MM.1S (cell line): ENCODE results near the gene OXT.
"Not testable (repeated sequence)": the region's sequence is repeated elsewhere in the genome, so short reads cannot be mapped to it uniquely, and the experiment has no call there.

Source experiments
- DNase-seq: peaks from one replicate; pipeline ENCODE4 v3.0.0-alpha.2; 2015
- H2AFZ ChIP-seq: fragments of 300-600 bp; sonication (generic); 2 replicates; pipeline ENCODE4 v1.6.0; 2016; ENCODE audit warnings: antibody characterized with exemption, low read length
- H3F3A ChIP-seq: fragments of 300-600 bp; sonication (generic); 2 replicates; pipeline ENCODE4 v1.6.1; 2016; ENCODE audit warnings: mild to moderate bottlenecking, antibody characterized with exemption, low read length, moderate library complexity, mixed read lengths; ENCODE audit not compliant: insufficient read depth
- H3K27ac ChIP-seq: fragments of 300-600 bp; sonication (generic); 2 replicates; pipeline ENCODE4 v1.5.1; 2016; ENCODE audit warnings: mild to moderate bottlenecking, low read length
- H3K27me3 ChIP-seq: fragments of 300-600 bp; sonication (generic); replicated peaks from 2 replicates; pipeline ENCODE4 v1.6.0; 2016; ENCODE audit warnings: low read length; ENCODE audit not compliant: insufficient read depth
- H3K36me3 ChIP-seq: fragments of 300-600 bp; sonication (generic); replicated peaks from 2 replicates; pipeline ENCODE4 v1.6.1; 2016; ENCODE audit warnings: mild to moderate bottlenecking, low read length, mixed read lengths; ENCODE audit not compliant: insufficient read depth
- H3K4me1 ChIP-seq: fragments of 300-600 bp; sonication (generic); 2 replicates; pipeline ENCODE4 v1.6.1; 2016; ENCODE audit warnings: low read length, mixed read lengths
- H3K4me2 ChIP-seq: fragments of 300-600 bp; sonication (generic); 2 replicates; pipeline ENCODE4 v1.6.0; 2016; ENCODE audit warnings: low read depth, low read length
- H3K4me3 ChIP-seq: fragments of 300-600 bp; sonication (generic); 2 replicates; pipeline ENCODE4 v1.5.1; 2016; ENCODE audit warnings: low read length, mixed read lengths
- H3K79me2 ChIP-seq: fragments of 300-600 bp; sonication (generic); 2 replicates; pipeline ENCODE4 v1.6.1; 2016; ENCODE audit warnings: mixed run types, low read length, mixed read lengths
- H3K9ac ChIP-seq: fragments of 300-600 bp; sonication (generic); 2 replicates; pipeline ENCODE4 v1.6.1; 2016; ENCODE audit warnings: low read length, mixed read lengths
- H3K9me2 ChIP-seq: fragments of 300-600 bp; sonication (generic); replicated peaks from 2 replicates; pipeline ENCODE4 v1.6.1; 2016; ENCODE audit warnings: mild to moderate bottlenecking, low read length, mixed read lengths; ENCODE audit not compliant: insufficient read depth
- H3K9me3 ChIP-seq: fragments of 300-600 bp; sonication (generic); replicated peaks from 2 replicates; pipeline ENCODE4 v1.6.1; 2016; ENCODE audit warnings: mild to moderate bottlenecking, low read length, mixed read lengths; ENCODE audit not compliant: insufficient read depth
- H4K20me1 ChIP-seq: fragments of 300-600 bp; sonication (generic); 2 replicates; pipeline ENCODE4 v1.6.1; 2016; ENCODE audit warnings: mild to moderate bottlenecking, low read length, moderate library complexity, mixed read lengths; ENCODE audit not compliant: insufficient read depth
- CTCF ChIP-seq: fragments of 300-600 bp; sonication (generic); IDR thresholded peaks from 2 replicates; pipeline ENCODE4 v1.5.1; 2016; ENCODE audit warnings: antibody characterized with exemption, low read length, mixed read lengths
- EZH2 ChIP-seq: fragments of 300-600 bp; sonication (generic); optimal IDR thresholded peaks from 2 replicates; pipeline ENCODE3; 2017; ENCODE audit warnings: low read depth, mild to moderate bottlenecking, antibody characterized with exemption, low read length, mixed read lengths
- EZH2phosphoT487 ChIP-seq: fragments of 300-600 bp; sonication (generic); IDR thresholded peaks from 2 replicates; pipeline ENCODE4 v1.6.1; 2018; ENCODE audit warnings: antibody characterized with exemption, low read length

Gene OXT

GRCh38 chr20:3070725-3071124 lies 695 bp upstream of the OXT start:
- H3K27me3 ChIP-seq: no peaks in the 10 kb centered on the region
- no peaks in the 10 kb centered on the region for H3K36me3 ChIP-seq
- DNase-seq: no peak
- H3K9ac ChIP-seq: no peak overlapping the region
- no peaks in the 10 kb centered on the region for H3F3A ChIP-seq
- no peak overlapping the region for H3K4me3 ChIP-seq
- H4K20me1 ChIP-seq: no peaks in the 10 kb centered on the region
- no peak overlapping the region for H3K27ac ChIP-seq
- no peaks in the 10 kb centered on the region for H3K9me2 ChIP-seq
- no peak overlapping the region for H2AFZ ChIP-seq
- TF ChIP-seq EZH2 (no peak), CTCF (no peak), EZH2phosphoT487 (no peak)
- no peak overlapping the region for H3K4me2 ChIP-seq
- no peaks in the 10 kb centered on the region for H3K9me3 ChIP-seq
- peaks cover 9% of the 10 kb centered on the region; the same call in 1 of the 2 replicates for H3K4me1 ChIP-seq
- no peaks in the 10 kb centered on the region for H3K79me2 ChIP-seq

DNA sequence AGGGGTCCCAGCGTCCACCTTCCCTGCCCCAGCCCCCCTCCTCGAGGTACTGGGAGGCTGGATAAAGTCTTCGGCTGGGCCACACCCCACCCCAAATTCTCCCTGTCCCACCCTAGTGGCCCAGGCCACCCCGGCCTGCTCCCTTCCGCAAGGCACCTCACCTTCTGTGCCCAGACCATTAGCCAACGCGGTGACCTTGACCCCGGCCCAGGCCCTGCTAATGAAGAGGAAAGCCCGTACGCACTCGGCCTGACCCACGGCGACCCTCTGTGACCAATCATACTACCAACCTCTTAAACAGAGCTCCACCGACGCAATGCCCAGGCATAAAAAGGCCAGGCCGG lies 182 bp upstream of the OXT start:
- H2AFZ ChIP-seq: no peak overlapping the region
- no peaks in the 10 kb centered on the region for H3K79me2 ChIP-seq
- no peak for TF ChIP-seq EZH2
- no peak for TF ChIP-seq EZH2phosphoT487
- no peak for TF ChIP-seq CTCF
- no peaks in the 10 kb centered on the region for H3K9me3 ChIP-seq
- H3K4me3 ChIP-seq: no peak overlapping the region
- no peaks in the 10 kb centered on the region for H3K36me3 ChIP-seq
- no peak overlapping the region for H3K9ac ChIP-seq
- DNase-seq: no peak
- H3K27me3 ChIP-seq: no peaks in the 10 kb centered on the region
- no peak overlapping the region for H3K4me2 ChIP-seq
- no peaks in the 10 kb centered on the region for H4K20me1 ChIP-seq
- no peak overlapping the region for H3K27ac ChIP-seq
- no peaks in the 10 kb centered on the region for H3K9me2 ChIP-seq
- H3F3A ChIP-seq: no peaks in the 10 kb centered on the region
- peaks cover 9% of the 10 kb centered on the region; the same call in 1 of the 2 replicates for H3K4me1 ChIP-seq

- H3K27ac ChIP-seq: no peak overlapping the region
- peaks cover 9% of the 10 kb centered on the region; the same call in 1 of the 2 replicates for H3K4me1 ChIP-seq
- H3K4me2 ChIP-seq: no peak overlapping the region
- H3K79me2 ChIP-seq: no peaks in the 10 kb centered on the region
- no peaks in the 10 kb centered on the region for H3K9me3 ChIP-seq
- H4K20me1 ChIP-seq: no peaks in the 10 kb centered on the region
- H3K36me3 ChIP-seq: no peaks in the 10 kb centered on the region
- no peak overlapping the region for H3K9ac ChIP-seq
- no peak for TF ChIP-seq EZH2phosphoT487
- TF ChIP-seq CTCF: no peak
- no peak for TF ChIP-seq EZH2
- no peak for DNase-seq
- H2AFZ ChIP-seq: no peak overlapping the region
- no peaks in the 10 kb centered on the region for H3F3A ChIP-seq
- H3K4me3 ChIP-seq: no peak overlapping the region
- no peaks in the 10 kb centered on the region for H3K9me2 ChIP-seq
- 0 out of 2 replicates have a peak, but pooled peaks cover 1% of the 10 kb centered on the region for H3K27me3 ChIP-seq
Measured at GRCh38 chr20:3072530-3073250, 1.3 kb downstream of the OXT start.

- not testable (repeated sequence) for H3K4me1 ChIP-seq, H3K79me2 ChIP-seq, H3F3A ChIP-seq, H3K4me2 ChIP-seq, H3K9ac ChIP-seq, H3K9me2 ChIP-seq, DNase-seq, H2AFZ ChIP-seq, H3K9me3 ChIP-seq, H3K4me3 ChIP-seq, H4K20me1 ChIP-seq, H3K36me3 ChIP-seq, H3K27ac ChIP-seq, H3K27me3 ChIP-seq
Measured at GRCh38 chr20:3073251-3073643, 1.8 kb downstream of the OXT start.
